ENCODE data around the gene IGFN1.

Gene IGFN1

GRCh38 chr1:201217146-201217545 lies 26.5 kb downstream of the IGFN1 start:
- Histone ChIP-seq H3K36me3 (ENCODE audit: insufficient read depth, low read length) (no peaks in the 10 kb centered on the region), H3K79me2 (ENCODE audit: insufficient read depth, low read length) (no peaks in the 10 kb centered on the region), H3K27me3 (ENCODE audit: insufficient read depth, low read length, poor library complexity) (peaks cover 16% of the 10 kb centered on the region), H3K9me3 (ENCODE audit: insufficient read depth, low read length, severe bottlenecking) (no peaks in the 10 kb centered on the region), H4K20me1 (ENCODE audit: insufficient read depth, low read length) (no peaks in the 10 kb centered on the region), H3K9ac (ENCODE audit: low read depth, low read length) (no peak overlapping the region), H3K27ac (ENCODE audit: low read length) (no peak overlapping the region), H2AFZ (ENCODE audit: low read depth, low read length) (no peak overlapping the region), H3K4me2 (ENCODE audit: insufficient read depth, low read length) (no peak overlapping the region), H3K4me1 (ENCODE audit: insufficient read depth, low read length) (no peaks in the 10 kb centered on the region), H3K4me3 (ENCODE audit: low read depth in 1 of 2, low read length in 2 of 2) (no peak overlapping the region)
- no peak for ATAC-seq (ENCODE audit: insufficient read depth, low read depth)
- TF ChIP-seq, protein P1, sequence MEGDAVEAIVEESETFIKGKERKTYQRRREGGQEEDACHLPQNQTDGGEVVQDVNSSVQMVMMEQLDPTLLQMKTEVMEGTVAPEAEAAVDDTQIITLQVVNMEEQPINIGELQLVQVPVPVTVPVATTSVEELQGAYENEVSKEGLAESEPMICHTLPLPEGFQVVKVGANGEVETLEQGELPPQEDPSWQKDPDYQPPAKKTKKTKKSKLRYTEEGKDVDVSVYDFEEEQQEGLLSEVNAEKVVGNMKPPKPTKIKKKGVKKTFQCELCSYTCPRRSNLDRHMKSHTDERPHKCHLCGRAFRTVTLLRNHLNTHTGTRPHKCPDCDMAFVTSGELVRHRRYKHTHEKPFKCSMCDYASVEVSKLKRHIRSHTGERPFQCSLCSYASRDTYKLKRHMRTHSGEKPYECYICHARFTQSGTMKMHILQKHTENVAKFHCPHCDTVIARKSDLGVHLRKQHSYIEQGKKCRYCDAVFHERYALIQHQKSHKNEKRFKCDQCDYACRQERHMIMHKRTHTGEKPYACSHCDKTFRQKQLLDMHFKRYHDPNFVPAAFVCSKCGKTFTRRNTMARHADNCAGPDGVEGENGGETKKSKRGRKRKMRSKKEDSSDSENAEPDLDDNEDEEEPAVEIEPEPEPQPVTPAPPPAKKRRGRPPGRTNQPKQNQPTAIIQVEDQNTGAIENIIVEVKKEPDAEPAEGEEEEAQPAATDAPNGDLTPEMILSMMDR (IDR thresholded peaks at IDR 0.05; ENCODE audit: borderline replicate concordance, extremely low read depth, low read length, poor library complexity, severe bottlenecking): no peak
- no peak for TF ChIP-seq EZH2 (IDR thresholded peaks at IDR 0.05; ENCODE audit: borderline replicate concordance, low read depth, low read length, severe bottlenecking)
- no peak for DNase-seq

DNA sequence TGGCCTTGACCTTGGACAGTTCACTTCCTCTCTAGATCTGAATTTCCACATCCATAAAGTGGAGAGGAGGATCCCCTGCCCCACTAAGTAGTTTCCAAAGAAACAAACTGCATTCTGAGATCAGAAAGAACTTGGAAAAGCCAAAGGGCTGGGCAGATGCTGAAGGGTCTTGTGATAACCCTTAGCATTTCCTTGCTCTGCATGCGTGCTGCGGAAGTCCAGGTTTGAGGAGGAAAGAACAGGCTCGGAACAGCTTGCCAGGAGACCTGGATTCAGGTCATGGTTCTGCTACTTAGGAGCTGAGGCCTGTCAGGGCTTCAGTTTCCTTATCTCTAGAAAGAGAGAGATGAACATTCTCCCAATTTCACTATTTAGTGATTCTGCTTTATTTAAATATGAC lies 27.2 kb downstream of the IGFN1 start:
- no peak overlapping the region for H3K27ac ChIP-seq (ENCODE audit: low read length)
- H3K36me3 ChIP-seq (ENCODE audit: insufficient read depth, low read length): no peaks in the 10 kb centered on the region
- H3K9me3 ChIP-seq (ENCODE audit: insufficient read depth, low read length, severe bottlenecking): no peaks in the 10 kb centered on the region
- DNase-seq (no peak), ATAC-seq (ENCODE audit: insufficient read depth, low read depth) (no peak)
- H3K79me2 ChIP-seq (ENCODE audit: insufficient read depth, low read length): no peaks in the 10 kb centered on the region
- H3K27me3 ChIP-seq (ENCODE audit: insufficient read depth, low read length, poor library complexity): peaks cover 16% of the 10 kb centered on the region
- H2AFZ ChIP-seq (ENCODE audit: low read depth, low read length): no peak overlapping the region
- H3K4me1 ChIP-seq (ENCODE audit: insufficient read depth, low read length): no peaks in the 10 kb centered on the region
- no peak overlapping the region for H3K4me2 ChIP-seq (ENCODE audit: insufficient read depth, low read length)
- TF ChIP-seq, protein P1 (IDR thresholded peaks at IDR 0.05; ENCODE audit: borderline replicate concordance, extremely low read depth, low read length, poor library complexity, severe bottlenecking): no peak
- no peak for TF ChIP-seq EZH2 (IDR thresholded peaks at IDR 0.05; ENCODE audit: borderline replicate concordance, low read depth, low read length, severe bottlenecking)
- H4K20me1 ChIP-seq (ENCODE audit: insufficient read depth, low read length): no peaks in the 10 kb centered on the region; the same call in 1 of the 2 replicates
- H3K9ac ChIP-seq (ENCODE audit: low read depth, low read length): no peak overlapping the region
- H3K4me3 ChIP-seq (ENCODE audit: low read depth in 1 of 2, low read length in 2 of 2): no peak overlapping the region

DNA sequence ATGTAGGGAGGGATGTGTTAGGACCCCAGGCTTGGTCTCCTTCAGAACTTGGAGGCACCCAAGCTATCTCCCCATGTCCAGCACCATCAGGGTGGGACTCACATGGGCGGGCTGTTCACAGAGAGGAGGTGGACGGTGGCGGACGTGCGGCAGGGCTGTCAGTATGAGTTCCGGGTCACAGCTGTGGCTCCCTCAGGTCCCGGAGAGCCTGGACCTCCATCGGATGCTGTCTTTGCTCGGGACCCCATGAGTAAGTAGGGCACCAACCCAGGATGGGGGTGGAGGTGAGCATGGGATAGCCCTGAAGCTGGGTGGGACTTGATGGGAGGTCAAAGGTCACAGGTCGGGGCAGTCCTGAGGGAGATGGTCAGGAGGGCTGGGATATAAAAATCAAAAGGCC lies 27.8 kb downstream of the IGFN1 start:
- no peaks in the 10 kb centered on the region; the same call in 1 of the 2 replicates for H4K20me1 ChIP-seq (ENCODE audit: insufficient read depth, low read length)
- no peak overlapping the region for H2AFZ ChIP-seq (ENCODE audit: low read depth, low read length)
- H3K36me3 ChIP-seq (ENCODE audit: insufficient read depth, low read length): no peaks in the 10 kb centered on the region
- no peak for ATAC-seq (ENCODE audit: insufficient read depth, low read depth)
- H3K9me3 ChIP-seq (ENCODE audit: insufficient read depth, low read length, severe bottlenecking): no peaks in the 10 kb centered on the region
- no peak for DNase-seq
- H3K79me2 ChIP-seq (ENCODE audit: insufficient read depth, low read length): no peaks in the 10 kb centered on the region
- H3K4me2 ChIP-seq (ENCODE audit: insufficient read depth, low read length): no peak overlapping the region
- H3K9ac ChIP-seq (ENCODE audit: low read depth, low read length): no peak overlapping the region
- peaks cover 14% of the 10 kb centered on the region for H3K27me3 ChIP-seq (ENCODE audit: insufficient read depth, low read length, poor library complexity)
- no peak overlapping the region for H3K27ac ChIP-seq (ENCODE audit: low read length)
- no peaks in the 10 kb centered on the region for H3K4me1 ChIP-seq (ENCODE audit: insufficient read depth, low read length)
- TF ChIP-seq EZH2 (IDR thresholded peaks at IDR 0.05; ENCODE audit: borderline replicate concordance, low read depth, low read length, severe bottlenecking): no peak
- TF ChIP-seq, protein P1 (IDR thresholded peaks at IDR 0.05; ENCODE audit: borderline replicate concordance, extremely low read depth, low read length, poor library complexity, severe bottlenecking): no peak
- no peak overlapping the region for H3K4me3 ChIP-seq (ENCODE audit: low read depth in 1 of 2, low read length in 2 of 2)
